ENCODE data around the gene LOXL3.

GRCh38 chr2:74507926-74508520 is 45.7 kb downstream of the LOXL3 start:
- TF ChIP-seq, protein P1, sequence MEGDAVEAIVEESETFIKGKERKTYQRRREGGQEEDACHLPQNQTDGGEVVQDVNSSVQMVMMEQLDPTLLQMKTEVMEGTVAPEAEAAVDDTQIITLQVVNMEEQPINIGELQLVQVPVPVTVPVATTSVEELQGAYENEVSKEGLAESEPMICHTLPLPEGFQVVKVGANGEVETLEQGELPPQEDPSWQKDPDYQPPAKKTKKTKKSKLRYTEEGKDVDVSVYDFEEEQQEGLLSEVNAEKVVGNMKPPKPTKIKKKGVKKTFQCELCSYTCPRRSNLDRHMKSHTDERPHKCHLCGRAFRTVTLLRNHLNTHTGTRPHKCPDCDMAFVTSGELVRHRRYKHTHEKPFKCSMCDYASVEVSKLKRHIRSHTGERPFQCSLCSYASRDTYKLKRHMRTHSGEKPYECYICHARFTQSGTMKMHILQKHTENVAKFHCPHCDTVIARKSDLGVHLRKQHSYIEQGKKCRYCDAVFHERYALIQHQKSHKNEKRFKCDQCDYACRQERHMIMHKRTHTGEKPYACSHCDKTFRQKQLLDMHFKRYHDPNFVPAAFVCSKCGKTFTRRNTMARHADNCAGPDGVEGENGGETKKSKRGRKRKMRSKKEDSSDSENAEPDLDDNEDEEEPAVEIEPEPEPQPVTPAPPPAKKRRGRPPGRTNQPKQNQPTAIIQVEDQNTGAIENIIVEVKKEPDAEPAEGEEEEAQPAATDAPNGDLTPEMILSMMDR (IDR thresholded peaks at IDR 0.05), result no peak
- TF ChIP-seq EP300 (IDR thresholded peaks at IDR 0.05) (no peak), POLR2A (IDR thresholded peaks at IDR 0.05) (no peak)
